Measurements from ENCODE around the gene RAC2.
"Not testable (repeated sequence)": the region's sequence is repeated elsewhere in the genome, so short reads cannot be mapped to it uniquely, and the experiment has no call there.

The RAC2 gene

DNA sequence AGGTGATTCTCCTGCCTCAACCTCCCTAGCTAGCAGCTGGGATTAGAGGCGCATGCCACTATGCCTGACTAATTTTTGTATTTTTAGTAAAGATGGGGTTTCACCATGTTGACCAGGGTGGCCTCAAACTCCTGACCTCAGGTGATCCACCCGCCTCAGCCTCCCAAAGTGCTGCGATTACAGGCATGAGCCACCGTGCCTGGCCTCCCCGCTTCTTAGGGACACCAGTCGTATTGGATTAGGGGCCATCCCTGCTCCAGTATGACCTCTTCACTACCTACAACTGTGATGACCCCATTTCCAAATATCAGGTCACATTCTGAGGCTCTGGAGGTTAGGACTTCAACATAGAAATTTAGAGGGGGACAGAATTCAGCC, 42.6 kb downstream of the RAC2 start:
- DNase-seq: not testable (repeated sequence)

DNA sequence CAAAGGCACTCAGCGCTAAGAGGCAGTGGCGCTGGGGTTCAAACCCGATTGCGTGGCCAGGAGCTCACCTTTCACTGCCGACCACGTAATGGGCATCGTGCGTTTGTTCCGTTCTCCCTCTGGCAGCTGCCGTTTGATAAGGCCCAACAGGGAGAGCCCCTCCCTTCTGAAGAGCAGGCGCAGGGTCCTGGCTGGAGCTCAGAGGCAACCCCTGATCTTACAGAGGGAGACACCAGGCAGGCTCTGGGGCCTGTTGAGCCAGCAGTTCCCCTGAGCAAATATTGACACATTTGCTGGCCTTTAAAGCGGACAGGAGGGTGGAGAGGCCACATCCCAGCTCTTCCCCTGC, 44.3 kb downstream of the RAC2 start:
- DNase-seq: no peak

- DNase-seq: peak; percentile 98
Observed at GRCh38 chr22:37199103-37199759, 44.8 kb downstream of the RAC2 start.

- peak; percentile 82 for DNase-seq
Observed at GRCh38 chr22:37198258-37199102, 45.6 kb downstream of the RAC2 start.

GRCh38 chr22:37197451-37198257, 46.4 kb downstream of the RAC2 start:
- DNase-seq: no peak

GRCh38 chr22:37196539-37197450, 47.3 kb downstream of the RAC2 start:
- DNase-seq: peak; percentile 39

GRCh38 chr22:37195921-37196320, 48.1 kb downstream of the RAC2 start:
- DNase-seq: no peak

GRCh38 chr22:37194750-37195149, 49.3 kb downstream of the RAC2 start:
- DNase-seq: no peak

- peak; percentile 19 for DNase-seq
Observed at GRCh38 chr22:37193629-37194191, 50.4 kb downstream of the RAC2 start.

DNA sequence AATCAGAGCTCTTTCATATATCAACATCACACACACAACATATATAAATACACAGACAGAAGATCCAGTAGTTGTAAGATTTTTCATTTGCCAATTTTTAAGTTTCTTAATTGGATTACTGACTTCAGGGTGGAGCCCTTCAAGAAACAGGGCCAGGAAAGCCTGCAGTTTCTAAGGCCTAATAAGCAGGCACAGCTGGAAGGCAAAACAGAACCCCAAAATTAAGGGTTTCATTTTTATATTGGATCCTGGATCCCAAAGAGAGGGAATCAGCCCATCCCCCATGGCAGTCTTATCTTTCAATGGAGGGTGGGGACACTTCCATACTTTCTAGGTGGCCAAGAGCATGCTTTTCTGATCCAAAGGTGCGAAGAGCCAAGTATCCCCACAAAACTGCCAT, 51.3 kb downstream of the RAC2 start:
- no peak for DNase-seq

DNA sequence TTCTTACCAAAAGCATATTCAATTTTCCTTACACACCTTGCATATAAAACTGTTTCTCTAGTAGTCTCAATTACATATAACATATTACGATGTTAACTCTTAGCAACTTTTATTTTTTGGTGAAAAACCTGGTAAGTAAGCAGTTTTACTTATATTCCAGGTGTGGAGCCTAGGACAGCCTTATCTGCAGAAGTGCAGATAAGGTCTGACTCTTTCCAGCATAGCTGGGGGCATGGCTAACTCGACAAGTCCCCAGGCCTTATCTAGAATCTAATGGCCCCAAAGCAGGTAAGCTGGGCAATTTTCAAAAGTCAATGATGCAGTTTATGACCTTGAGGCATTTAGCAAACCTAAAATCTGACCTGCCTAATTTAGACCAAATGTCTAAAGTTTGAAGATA, 51.9 kb downstream of the RAC2 start:
- DNase-seq: no peak

DNA sequence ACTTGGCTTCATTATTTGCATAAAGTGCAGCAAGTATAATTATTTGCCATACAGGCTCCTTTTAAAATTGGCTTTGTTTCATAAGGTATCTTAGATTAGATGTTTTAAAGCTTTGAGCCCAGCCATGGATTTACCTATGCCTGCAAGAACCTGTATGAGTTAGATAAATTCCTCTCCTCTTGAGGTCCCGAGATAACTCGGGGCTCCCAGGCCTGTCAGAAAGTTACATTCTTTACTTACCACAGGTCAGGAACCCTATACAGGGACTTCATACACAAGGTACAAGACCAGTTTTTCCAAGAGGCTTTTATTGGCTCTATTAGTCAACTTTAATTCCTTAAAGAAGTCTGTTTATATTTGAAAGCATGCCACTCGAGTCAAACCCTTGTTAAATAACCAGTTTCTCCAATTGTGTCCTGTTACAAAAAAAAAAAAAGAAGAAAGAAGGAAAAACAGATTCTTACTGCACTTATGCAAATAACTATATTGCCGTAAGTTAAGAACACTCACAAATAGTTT, 53.7 kb downstream of the RAC2 start:
- DNase-seq: no peak

GRCh38 chr22:37188901-37189466, 55.1 kb downstream of the RAC2 start:
- DNase-seq: no peak

DNA sequence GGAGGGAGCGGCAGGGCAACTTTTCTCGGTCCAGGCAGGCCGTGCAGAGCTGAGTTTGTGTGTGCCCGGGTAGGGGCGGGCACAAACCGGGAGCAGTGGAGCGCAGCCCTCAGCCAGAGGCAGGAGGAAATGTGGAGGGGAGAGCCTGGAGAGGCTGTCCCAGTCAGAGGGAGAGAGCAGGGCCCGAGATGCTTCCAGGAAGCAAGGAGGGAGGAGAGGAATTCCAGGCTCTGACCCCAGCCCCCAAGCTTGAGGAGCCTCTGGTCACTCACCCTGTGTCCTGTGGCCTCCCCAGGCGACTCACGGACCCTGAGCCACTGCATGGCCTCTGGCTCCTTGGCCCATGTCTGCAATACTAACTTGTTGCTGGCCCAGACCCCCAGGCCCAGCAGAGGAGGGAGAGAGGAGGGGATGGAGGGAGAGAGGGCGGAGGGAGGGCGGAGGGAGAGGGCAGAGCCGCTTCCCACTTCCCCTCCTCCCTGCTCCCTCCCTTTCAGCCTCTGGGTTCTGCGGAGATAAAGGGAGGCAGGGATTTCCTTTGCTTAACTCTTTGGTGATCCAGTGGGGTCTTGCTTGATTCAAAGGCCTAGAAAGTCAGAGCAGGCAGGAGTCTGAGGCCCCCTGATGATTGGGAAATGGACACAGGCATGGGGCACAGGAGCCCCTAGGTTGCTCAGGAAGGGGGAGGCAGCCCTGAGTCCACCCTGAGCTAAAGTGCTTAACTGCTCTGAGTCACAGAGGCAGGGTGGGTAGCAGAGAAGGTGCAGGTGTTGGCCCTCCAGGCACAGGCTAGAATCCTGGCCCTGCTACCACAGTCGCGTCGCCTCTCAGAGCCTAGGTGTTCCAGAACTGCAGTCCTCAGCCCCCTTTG, 55.9 kb downstream of the RAC2 start, which contains the start of gene C1QTNF6:
C1QTNF6 (minus strand) TSS at position 357 of the 871 bp plus-strand sequence; CDS start at position 323, 34 bp downstream.
- DNase-seq: no peak

GRCh38 chr22:37187552-37187890, 56.5 kb downstream of the RAC2 start:
- DNase-seq: no peak

DNA sequence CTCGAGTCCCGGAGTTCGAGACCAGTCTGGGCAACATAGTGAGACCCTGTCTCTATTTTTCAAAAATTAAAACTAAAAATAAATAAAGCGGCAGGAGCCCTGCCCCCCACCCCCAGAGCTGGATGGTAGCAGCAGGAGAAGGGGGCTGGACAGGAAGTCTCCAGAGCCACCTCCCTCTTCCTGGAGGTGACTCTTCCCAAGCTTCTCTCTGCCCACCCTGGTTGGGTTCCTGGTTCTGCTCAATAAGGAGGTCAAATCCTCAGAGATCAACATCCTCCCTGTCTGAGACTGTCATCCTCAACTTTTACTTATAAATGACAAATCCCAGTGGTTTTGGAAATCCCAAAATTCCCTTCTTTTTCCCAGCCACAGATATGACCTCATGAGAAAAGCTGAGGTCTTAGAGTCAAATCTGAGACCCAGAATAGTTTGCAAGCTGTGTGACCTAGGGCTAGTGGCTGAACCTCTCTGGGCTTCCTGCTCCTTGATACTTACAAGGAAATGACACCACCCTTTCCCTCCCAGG, 57.0 kb downstream of the RAC2 start:
- no peak for DNase-seq

- DNase-seq: no peak
Observed at GRCh38 chr22:37186228-37186996, 57.7 kb downstream of the RAC2 start.

GRCh38 chr22:37185646-37186227, 58.3 kb downstream of the RAC2 start:
- DNase-seq: no peak
